Measurements from ENCODE around the gene HNRNPA3.

The HNRNPA3 gene

GRCh38 chr2:177271981-177272666 lies 59.5 kb downstream of the HNRNPA3 start:
- DNase-seq (ENCODE audit: low read depth in 2 of 2), result no peak

DNA sequence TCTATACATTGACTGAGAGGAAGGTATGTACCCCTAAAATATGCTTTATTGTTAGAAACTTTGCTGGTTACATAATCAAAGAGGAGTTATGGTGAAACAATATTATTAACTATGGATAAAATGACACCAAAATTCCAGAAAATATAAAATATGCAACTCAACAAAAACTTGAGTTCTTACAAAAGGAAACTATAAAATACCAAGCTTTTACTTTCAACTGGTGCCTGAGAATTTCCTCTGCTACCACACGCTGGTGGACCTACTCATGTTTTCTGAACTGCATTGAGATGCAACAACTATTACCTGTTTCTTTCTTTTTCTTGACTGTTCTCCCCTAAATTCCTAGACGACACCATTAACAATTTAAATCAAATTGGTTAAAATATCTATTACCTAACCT lies 60.2 kb downstream of the HNRNPA3 start:
- no peak for DNase-seq (ENCODE audit: low read depth in 2 of 2)

DNA sequence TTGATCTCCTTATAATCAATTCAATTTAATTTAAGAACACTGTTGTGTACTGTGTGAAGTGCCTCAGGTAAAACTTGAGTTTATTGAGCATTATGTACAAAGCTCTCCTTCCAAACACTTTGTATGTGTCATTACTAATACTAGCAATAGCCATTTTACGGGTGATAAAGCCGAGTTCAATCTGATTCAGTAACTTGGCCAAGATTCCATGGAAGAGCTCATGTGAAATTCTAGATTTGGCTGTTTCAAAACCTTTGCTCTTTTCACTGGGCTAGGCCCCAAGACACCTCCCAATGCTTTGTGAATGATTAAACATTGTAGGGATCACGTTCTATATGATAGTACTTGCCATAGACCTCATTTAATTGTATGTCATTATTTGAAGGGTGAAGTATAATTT lies 60.8 kb downstream of the HNRNPA3 start:
- DNase-seq (ENCODE audit: low read depth in 2 of 2), result no peak
